ENCODE measurements around the gene TUBGCP5.
"Not testable (repeated sequence)": the region's sequence is repeated elsewhere in the genome, so short reads cannot be mapped to it uniquely, and the experiment has no call there.

The TUBGCP5 gene

DNA sequence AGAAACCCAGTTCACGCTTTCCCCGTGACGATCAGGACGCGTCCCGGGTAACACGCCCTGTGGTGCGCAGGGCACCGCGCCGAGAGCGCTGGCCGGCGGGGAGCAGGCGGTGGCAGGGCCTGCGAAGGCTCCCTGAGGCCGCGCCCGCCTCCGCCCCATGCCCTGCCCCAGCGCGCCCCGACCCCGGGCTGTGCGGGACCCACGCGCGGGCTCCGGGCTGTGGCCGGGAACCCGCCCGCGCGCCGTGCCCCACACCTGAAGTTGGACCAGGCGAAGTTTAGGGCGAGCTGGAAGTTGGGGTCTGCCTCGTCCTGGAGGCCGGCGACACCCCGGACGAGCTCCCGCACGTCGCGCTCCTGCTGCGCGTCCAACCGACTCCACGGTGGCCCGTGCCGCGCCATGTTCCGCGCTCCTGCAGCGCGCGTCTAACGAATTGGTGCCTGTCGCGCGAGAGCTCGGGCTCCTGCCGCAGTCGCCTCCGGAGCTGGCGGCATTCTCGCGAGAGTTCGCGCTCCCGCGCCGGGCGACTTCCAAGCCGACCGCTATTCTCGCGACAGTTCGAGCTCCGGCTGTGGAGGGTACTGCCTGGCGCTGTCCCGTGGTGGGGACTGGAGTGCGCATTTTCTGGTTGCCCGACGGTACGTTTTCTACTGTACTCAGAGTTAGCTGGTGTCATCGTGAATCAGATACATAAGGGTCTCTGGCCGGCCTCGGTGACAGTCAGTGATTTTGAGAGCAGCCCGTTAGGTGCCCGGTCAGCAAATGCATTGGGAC is at the start of gene TUBGCP5:
TUBGCP5 (minus strand) TSS at position 427 of the 774 bp plus-strand sequence; CDS start at position 401, 26 bp downstream.
- peak; percentile 98 for DNase-seq (ENCODE audit: low spot score)
- TF ChIP-seq, protein P1, sequence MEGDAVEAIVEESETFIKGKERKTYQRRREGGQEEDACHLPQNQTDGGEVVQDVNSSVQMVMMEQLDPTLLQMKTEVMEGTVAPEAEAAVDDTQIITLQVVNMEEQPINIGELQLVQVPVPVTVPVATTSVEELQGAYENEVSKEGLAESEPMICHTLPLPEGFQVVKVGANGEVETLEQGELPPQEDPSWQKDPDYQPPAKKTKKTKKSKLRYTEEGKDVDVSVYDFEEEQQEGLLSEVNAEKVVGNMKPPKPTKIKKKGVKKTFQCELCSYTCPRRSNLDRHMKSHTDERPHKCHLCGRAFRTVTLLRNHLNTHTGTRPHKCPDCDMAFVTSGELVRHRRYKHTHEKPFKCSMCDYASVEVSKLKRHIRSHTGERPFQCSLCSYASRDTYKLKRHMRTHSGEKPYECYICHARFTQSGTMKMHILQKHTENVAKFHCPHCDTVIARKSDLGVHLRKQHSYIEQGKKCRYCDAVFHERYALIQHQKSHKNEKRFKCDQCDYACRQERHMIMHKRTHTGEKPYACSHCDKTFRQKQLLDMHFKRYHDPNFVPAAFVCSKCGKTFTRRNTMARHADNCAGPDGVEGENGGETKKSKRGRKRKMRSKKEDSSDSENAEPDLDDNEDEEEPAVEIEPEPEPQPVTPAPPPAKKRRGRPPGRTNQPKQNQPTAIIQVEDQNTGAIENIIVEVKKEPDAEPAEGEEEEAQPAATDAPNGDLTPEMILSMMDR (IDR thresholded peaks at IDR 0.05; ENCODE audit: extremely low read depth, missing control alignments): peak; percentile 5

DNA sequence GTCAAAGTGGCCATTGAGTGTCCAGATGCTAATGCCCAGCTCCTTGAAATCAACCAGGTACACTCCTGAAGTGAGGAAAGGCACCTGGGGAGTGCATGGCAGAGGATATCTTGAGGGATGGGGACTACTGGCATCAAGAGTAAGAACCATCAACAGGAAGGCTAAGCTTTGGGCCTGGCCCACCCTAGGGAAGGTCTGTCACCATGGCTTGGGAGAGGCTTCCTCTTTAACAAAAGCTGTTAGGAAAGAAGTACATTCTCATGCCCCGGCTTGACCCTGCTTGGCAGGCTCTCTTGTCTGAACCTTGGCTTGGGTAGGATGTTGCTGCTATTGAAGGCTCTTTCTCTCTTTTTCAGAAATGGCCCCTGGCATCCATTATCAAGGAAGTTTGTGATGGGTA is 43.7 kb upstream of the TUBGCP5 start:
- TF ChIP-seq, protein P1 (IDR thresholded peaks at IDR 0.05; ENCODE audit: extremely low read depth, missing control alignments): no peak
- DNase-seq (ENCODE audit: low spot score): no peak

DNA sequence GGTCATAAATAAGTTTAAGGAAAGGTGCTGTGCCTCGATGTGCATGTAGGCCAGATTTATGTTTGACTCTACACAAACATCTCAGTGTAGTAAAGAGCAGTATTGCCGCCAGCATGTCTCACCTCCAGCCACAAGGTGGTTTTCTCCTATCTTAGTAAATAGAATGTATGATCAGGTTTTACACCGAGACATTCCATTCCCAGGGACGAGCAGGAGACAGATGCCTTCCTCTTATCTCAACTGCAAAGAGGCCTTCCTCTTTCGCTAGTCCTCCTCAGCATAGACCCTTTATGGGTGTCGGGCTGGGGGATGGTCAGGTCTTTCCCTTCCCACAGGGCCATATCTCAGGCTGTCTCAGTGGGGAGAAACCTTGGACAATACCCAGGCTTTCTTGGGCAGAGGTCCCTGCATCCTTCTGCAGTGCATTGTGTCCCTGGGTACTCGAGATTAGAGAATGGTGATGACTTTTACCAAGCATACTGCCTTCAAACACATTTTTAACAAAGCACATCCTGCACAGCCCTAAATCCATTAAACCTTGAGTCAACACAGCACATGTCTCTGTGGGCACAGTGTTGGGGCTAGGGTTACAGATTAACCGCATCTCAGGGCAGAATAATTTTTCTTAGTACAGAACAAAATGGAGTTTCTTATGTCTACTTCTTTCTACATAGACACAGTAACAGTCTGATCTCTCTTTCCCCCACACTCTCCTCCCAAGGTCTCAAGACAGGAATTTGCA is 42.8 kb upstream of the TUBGCP5 start:
- not testable (repeated sequence) for DNase-seq (ENCODE audit: low spot score)

DNA sequence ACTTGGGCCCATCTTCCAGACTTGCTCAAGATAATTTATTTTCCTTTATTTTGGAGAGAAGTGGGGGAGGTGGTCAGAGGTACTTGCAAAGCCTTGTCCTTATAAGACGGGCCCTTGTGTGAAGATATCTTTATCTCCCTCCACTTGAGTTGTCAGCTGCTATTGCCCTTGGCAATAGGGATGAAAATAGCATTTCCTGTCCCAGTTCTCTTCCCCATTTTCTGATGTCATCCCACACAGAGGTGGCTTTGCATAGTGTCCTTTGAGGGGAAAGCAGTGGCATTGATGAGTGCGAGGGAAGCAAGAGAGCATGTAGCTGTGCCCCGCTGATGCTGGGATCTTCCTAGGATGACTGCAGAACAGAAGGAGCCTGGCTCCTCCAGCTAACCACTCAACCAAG is 41.9 kb upstream of the TUBGCP5 start:
- TF ChIP-seq, protein P1 (IDR thresholded peaks at IDR 0.05; ENCODE audit: extremely low read depth, missing control alignments): no peak
- no peak for DNase-seq (ENCODE audit: low spot score)

DNA sequence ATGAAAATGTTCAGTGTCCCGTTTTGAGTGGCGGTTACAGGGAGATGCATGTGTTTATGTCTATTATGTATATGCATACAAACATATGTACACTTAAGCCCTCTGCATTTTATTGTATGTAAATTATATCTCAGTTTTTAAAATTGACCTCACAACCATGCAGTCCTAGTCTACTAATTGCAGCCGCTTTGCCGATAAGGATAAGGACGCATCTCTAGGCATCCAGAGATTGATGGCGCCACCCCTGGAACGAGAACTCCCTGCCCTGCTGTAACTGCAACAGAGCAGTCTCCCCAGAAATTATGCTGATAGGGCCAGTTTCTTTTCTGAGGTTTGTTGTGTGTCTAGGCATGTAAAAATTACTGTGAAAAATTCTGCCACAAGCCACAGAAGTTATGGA is 40.4 kb upstream of the TUBGCP5 start:
- TF ChIP-seq, protein P1 (IDR thresholded peaks at IDR 0.05; ENCODE audit: extremely low read depth, missing control alignments): no peak
- DNase-seq (ENCODE audit: low spot score): no peak

DNA sequence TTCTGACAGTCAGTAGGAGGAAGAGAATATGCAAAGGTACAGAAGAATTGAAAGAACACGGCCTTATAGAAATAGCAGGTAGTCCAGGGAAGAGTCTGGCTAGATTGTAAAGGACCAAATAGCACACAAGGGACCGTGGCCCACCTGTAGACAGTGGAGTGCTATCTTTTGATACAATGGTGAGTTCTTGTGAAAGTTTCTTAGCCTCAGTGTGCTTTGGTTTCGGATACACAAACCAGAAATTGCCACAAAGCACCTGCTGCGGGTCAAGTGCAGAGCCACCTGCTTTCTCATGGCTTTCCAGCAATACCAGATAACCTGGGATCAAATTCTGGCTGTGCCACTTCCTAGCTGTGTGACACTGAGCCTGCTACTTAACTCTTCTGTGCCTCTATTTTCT is 36.6 kb upstream of the TUBGCP5 start:
- TF ChIP-seq, protein P1 (IDR thresholded peaks at IDR 0.05; ENCODE audit: extremely low read depth, missing control alignments): no peak
- no peak for DNase-seq (ENCODE audit: low spot score)

DNA sequence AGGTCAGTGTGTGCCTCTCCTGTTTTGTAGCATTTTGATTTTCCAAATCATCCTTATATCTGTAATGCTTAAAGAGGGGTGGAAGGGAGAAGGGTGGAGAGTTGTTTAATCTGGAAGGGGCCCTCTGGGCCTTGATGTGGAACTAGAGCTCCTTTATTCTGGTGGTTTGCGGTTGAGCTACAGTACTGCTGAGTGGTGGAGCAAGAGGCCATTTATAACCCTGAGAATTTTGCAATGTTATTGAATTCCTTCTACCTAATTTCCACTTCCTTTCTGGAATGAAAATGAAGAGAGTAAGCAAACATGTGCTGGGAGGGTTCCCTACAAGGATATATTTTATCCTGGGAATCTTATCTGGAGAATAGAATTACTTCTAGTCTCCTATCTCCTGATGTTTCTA is 35.3 kb upstream of the TUBGCP5 start:
- no peak for DNase-seq (ENCODE audit: low spot score)
- TF ChIP-seq, protein P1 (IDR thresholded peaks at IDR 0.05; ENCODE audit: extremely low read depth, missing control alignments): no peak

Data from GM20000 (cell line).